D341Med (cell line): ENCODE data around the gene CASP12.

Experiments
- DNase-seq: peaks from one replicate; pipeline ENCODE4 v3.0.0; 2012; ENCODE audit warnings: low spot score

Gene CASP12

DNA sequence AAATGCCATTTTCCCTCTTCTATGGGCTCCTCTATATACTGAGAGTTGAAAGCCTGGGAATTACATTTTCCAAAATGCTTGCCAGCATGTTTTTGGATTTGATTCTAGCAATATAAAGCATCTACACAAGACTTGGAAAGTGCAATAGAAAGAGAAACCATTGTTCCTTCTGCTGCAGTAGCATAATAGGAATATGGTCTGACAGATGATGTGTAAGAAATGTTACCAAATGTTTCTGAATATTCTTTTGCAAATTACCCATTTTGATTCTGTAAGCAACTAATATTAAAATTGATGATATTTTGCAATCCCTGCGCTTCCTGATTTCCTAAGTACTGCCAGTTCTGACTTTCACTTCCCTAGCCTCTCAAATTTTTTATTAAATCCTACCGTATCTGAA, 61.6 kb downstream of the CASP12 start:
- DNase-seq, result no peak
